Measurements from ENCODE around the gene CALHM1.

GRCh38 chr10:103455235-103455634 lies 3.5 kb downstream of the CALHM1 start:
- TF ChIP-seq TAF1 (IDR thresholded peaks at IDR 0.05; ENCODE audit: borderline replicate concordance, low read depth, low read length) (no peak), POLR2AphosphoS5 (IDR thresholded peaks at IDR 0.05; ENCODE audit: low read depth, low read length) (no peak)
